GM19193 (cell line): Measurements from ENCODE around the gene ZPBP.

Experiments
- POLR2A ChIP-seq: IDR thresholded peaks from 4 replicates; pipeline ENCODE4 v1.6.1; 2011; ENCODE audit not compliant: insufficient read depth, insufficient read length; ENCODE audit errors: extremely low read depth

ZPBP gene

DNA sequence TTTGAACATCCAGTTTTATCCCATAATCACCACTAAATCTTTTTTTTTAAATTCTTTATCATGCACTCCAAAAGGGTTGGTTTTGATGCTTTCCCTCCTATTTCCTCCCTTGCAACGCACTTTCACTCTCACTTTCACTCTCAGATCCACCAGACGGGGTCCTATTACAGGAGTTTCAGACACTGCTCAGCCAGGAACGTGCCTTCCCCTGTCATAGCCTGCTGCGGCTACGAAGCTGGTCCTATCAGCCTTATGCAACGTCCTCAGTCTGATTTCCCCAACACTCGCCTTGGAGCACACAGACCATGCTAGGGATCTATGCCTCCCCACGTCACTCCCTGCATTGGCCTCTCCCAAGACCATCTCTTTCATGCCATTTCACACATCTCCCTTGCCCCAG, 23.4 kb downstream of the ZPBP start:
- TF ChIP-seq POLR2A = no peak

DNA sequence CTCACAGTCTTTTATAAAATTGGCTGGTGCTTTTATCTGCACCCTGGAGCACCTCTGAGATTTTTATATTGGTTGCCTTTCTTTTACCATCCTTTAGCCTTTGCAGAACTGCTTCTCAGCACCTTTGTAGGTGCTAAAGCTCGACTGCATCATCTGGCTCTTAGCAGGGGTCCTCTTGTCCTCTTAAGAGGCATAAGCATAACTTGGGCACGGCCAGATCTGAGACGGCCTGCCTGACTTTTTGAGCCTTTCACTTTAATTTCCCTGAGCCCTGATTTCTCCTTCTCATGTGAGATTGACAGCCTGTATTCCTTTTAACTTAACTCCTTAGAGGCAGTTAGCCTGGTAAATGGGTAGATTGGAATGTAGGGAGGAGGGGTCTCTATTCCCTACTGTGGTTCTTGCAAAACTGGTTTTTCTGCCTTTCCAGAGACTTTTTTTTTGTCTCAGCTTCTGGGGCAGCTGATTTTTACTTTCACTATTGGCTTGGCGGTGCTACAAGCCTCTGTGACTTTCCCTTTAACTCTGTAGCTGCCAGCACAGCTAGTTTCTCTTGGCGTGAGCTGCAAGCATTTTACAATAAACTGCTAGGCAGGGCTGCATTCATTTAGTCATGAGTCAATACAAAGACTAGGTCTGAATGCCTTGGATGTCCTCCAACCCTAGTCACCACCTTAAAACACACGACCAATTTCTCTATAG, 24.0 kb downstream of the ZPBP start:
- no peak for TF ChIP-seq POLR2A

- TF ChIP-seq POLR2A = no peak
Measured at GRCh38 chr7:50068026-50068425, 25.0 kb downstream of the ZPBP start.

DNA sequence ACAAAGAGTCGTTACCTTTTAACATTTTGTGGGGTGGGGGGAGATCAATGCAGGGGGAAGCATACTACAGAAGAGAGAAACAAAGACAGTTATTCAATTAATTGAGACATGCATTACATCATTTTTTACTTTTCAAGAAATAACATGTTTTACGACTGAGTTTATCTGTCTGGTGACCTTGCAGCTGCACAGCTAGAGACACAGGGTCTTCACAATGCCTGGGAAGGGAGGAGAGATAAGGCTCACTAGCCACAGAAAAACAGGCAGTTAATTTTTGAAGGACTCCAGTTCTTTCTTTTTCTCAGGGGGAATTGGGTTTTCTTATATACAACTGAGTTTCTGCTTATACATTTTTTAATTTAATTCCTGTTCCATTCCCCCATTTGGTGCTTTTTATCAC, 30.1 kb downstream of the ZPBP start:
- TF ChIP-seq POLR2A = no peak

GRCh38 chr7:50056131-50056530, 36.9 kb downstream of the ZPBP start:
- TF ChIP-seq POLR2A = no peak

GRCh38 chr7:50047716-50048115, 45.3 kb downstream of the ZPBP start:
- no peak for TF ChIP-seq POLR2A

- no peak for TF ChIP-seq POLR2A
Measured at GRCh38 chr7:50037086-50037485, 56.0 kb downstream of the ZPBP start.

- TF ChIP-seq POLR2A = no peak
Measured at GRCh38 chr7:50022991-50023390, 70.1 kb downstream of the ZPBP start.

GRCh38 chr7:50022451-50022850, 70.6 kb downstream of the ZPBP start:
- no peak for TF ChIP-seq POLR2A

- TF ChIP-seq POLR2A = no peak
Measured at GRCh38 chr7:49995681-49996080, 97.4 kb downstream of the ZPBP start.

- no peak for TF ChIP-seq POLR2A
Measured at GRCh38 chr7:49986191-49986590, 106.9 kb downstream of the ZPBP start.

- no peak for TF ChIP-seq POLR2A
Measured at GRCh38 chr7:49980465-49980864, 112.6 kb downstream of the ZPBP start.

- no peak for TF ChIP-seq POLR2A
Measured at GRCh38 chr7:49976238-49976637, 116.8 kb downstream of the ZPBP start.

DNA sequence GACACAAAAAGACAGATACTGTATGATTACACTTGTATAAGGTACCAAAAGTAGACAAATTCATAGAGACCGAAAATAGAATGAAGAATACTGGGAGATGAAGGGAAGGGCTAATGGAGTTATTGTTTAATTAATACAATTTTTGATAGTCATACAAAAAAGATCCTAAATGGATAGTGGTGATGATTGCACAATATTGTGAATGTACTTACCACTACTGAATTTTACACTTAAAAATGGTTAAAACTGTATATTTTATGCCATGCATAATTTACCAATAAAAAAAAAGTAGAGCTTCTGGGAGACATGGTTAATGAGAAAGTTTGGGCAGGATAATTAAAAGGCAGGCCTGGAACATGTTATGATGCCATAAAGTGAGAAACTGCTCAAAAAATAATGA, 119.0 kb downstream of the ZPBP start:
- no peak for TF ChIP-seq POLR2A

DNA sequence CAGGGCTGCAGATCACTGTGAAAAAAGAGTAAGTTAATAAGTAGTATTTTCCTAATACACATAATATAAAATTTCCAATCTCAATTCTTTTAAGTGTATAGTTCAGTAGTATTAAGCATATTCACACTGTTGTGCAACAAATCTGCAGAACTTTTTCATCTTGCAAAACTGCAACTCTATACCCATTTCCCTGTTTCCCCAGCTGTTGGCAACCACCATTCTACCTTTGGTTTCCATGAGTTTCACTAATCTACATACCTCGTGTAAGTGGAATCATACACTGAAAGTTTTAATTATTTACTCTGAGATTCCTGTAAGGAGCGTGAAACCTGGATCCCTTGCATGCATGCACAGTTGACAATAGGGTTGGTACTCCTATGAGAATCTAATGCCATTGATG, 155.4 kb downstream of the ZPBP start:
- no peak for TF ChIP-seq POLR2A

GRCh38 chr7:49931627-49932026, 161.4 kb downstream of the ZPBP start:
- no peak for TF ChIP-seq POLR2A

- no peak for TF ChIP-seq POLR2A
Measured at GRCh38 chr7:49928787-49929186, 164.3 kb downstream of the ZPBP start.
